Skin epidermis (tissue), 12 donors: ENCODE measurements around the gene TOMM70.
A peak's percentile ranks its signal among the peaks of the same experiment; 100 is the strongest.
"Not testable (repeated sequence)": the region's sequence is repeated elsewhere in the genome, so short reads cannot be mapped to it uniquely, and the experiment has no call there.

Experiments used
- H3K27ac ChIP-seq, 21 experiments: fragments of 200-600 bp; sonication (generic) in 11 of 21; one replicate each; pipeline ENCODE4 v1.5.0; 2020; ENCODE audit warnings: mild to moderate bottlenecking in 3 of 21, inconsistent platforms in 2 of 21, moderate library complexity in 2 of 21
- H3K4me3 ChIP-seq, 7 experiments: fragments of 200-600 bp; sonication (generic) in 2 of 7; one replicate each; pipeline ENCODE4 v1.5.0; 2020; ENCODE audit warnings: inconsistent platforms in 2 of 7, mild to moderate bottlenecking in 2 of 7, moderate library complexity in 1 of 7

Gene TOMM70

GRCh38 chr3:100400780-100401673 is at the start of gene TOMM70, which contains the start of gene LNP1:
Gene TOMM70, minus strand, starts transcription at chr3:100401089. Its CDS starts 140 bp downstream, at chr3:100400949.
Gene LNP1, plus strand, starts transcription at chr3:100401539. Its CDS starts 28,191 bp downstream, at chr3:100429730.
- Histone ChIP-seq H3K27ac (peak within 1 kb of the TSS; percentile 42 to 96 (median 90)), H3K4me3 (peak within 1 kb of the TSS; percentile 79 to 100 (median 97))

GRCh38 chr3:100449214-100449613 is 48.3 kb upstream of the TOMM70 start:
- Histone ChIP-seq H3K4me3 (no peak overlapping the region), H3K27ac (no peak overlapping the region)

- no peak overlapping the region for H3K27ac ChIP-seq
- H3K4me3 ChIP-seq = no peak overlapping the region
Measured at GRCh38 chr3:100448079-100448478, 47.2 kb upstream of the TOMM70 start.

DNA sequence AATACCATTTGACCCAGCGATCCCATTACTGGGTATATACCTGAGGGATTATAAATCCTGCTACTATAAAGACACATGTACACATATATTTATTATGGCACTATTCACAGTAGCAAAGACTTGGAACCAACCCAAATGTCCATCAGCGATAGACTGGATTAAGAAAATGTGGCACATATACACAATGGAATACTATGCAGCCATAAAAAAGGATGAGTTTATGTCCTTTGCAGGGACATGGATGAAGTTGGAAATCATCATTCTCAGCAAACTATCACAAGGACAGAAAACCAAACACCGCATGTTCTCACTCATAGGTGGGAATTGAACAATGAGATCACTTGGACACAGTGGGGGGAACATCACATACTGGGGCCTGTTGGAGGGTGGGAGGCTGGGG is 46.2 kb upstream of the TOMM70 start:
- not testable (repeated sequence) for H3K4me3 ChIP-seq, H3K27ac ChIP-seq

GRCh38 chr3:100443690-100444089 is 42.8 kb upstream of the TOMM70 start:
- no peak overlapping the region for H3K4me3 ChIP-seq

DNA sequence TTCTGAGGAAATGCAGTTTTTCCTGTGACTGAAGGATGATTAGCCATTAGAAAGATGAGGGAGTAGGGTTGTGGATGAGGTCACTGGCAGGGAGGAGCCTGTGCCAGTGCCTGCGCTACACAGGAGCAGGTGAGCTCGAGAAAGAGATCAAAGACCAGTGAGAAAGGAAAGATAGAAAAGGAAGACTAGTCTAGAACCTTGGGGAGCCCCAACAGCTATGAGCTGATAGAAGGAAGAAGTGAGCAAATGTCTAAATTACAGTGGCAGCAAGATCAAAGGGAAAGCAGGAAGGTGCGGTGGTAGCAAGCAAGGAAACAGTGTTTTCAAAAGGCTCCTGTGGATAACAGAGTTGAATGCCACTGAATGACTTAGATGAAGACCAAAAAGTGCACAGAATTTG is 40.0 kb upstream of the TOMM70 start:
- H3K27ac ChIP-seq = no peak overlapping the region
- no peak overlapping the region for H3K4me3 ChIP-seq

More at GRCh38 chr3:100443690-100444089, 42.8 kb upstream of the TOMM70 start:
- H3K27ac ChIP-seq = no peak overlapping the region

DNA sequence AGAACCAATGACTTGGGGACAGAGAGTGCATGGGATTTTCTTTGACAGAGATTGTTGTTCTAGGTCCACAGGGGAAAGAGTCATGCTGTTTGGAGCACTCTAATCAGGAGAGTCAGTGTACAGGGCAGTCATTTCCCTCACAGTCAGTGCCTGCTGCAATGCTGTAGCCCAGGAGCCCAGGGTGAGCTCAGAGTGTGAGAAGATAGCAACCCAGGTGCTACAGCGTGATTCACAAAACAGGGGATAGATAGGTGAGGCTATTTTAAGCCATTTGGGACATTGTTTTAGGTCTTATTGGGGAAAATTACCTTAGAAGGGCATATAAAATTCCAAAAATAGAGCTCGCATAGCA is 37.7 kb upstream of the TOMM70 start:
- Histone ChIP-seq H3K4me3 (no peak overlapping the region), H3K27ac (no peak overlapping the region)

- Histone ChIP-seq H3K4me3 (no peak overlapping the region), H3K27ac (no peak overlapping the region)
Measured at GRCh38 chr3:100437721-100438622, 37.1 kb upstream of the TOMM70 start.

- H3K4me3 ChIP-seq = no peak overlapping the region
- H3K27ac ChIP-seq = no peak overlapping the region
Measured at GRCh38 chr3:100436951-100437350, 36.1 kb upstream of the TOMM70 start.

DNA sequence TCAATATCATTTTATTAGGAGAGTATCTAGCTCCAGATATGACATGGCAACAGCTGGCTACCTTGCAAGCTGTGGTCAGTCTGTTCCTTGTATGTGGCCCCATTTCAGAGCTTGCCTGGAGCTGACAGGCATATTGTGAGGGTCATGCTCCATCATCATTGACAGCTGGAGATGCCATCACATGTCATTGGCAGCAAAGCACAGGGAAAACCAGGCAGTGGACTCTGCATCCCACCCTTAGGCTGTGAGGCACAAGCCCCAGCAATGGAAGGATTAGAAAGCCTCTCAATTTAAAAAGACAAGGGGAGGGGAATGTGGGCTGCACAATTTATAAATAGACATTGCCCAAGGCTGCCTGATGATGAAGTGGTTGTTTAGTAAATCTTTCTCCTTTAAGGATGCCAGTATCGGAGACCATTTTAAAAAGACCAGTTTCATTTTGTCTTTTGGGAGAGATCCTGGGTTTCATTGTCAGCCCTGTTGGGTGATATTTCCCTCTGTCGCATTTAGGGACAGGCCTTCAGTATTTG is 28.4 kb upstream of the TOMM70 start:
- Histone ChIP-seq H3K4me3 (no peak overlapping the region), H3K27ac (no peak overlapping the region)

DNA sequence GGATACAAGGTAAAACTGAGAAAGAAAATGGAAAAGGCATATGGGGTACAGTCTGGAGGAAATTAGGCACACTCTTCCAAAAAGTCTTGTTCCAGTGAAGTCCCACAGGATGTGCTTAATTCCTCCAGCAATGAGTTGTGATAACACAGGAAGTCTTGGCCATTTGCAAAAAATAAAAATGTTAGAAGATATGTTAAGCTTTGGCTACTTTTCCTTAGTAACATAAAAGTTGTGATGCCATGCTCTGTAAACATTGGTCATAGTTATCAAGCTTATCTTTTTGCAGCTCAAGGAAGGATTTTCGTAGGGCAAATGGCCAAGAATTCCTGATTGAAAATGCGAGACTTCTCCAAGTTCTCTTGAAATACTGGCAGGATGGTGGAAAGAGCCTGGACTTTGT is 26.8 kb upstream of the TOMM70 start:
- no peak overlapping the region for H3K4me3 ChIP-seq
- H3K27ac ChIP-seq = no peak overlapping the region

GRCh38 chr3:100426067-100426682 is 25.3 kb upstream of the TOMM70 start:
- Histone ChIP-seq H3K4me3 (no peak overlapping the region), H3K27ac (no peak overlapping the region)

GRCh38 chr3:100425316-100425715 is 24.4 kb upstream of the TOMM70 start:
- H3K4me3 ChIP-seq = no peak overlapping the region
- H3K27ac ChIP-seq = no peak overlapping the region

DNA sequence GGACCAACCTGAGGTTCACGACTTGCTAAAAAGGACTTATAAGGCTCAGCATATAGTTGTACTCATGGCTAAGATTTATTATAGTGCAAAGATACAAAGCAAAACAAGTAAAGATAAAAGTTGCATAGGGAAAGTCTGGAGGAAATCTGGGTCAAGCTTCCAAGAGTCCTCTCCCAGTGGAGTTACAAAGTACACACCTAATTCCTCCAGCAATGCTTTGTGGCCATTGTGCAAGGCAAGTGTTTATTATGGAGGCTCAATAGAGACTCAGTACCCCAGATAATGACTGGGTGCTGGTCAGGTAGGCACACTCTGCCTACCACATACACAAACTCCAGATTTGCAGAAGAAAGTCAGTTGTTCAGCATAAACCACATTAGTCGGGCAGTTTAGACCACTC is 23.4 kb upstream of the TOMM70 start:
- H3K27ac ChIP-seq = no peak overlapping the region

GRCh38 chr3:100423611-100424010 is 22.7 kb upstream of the TOMM70 start:
- H3K4me3 ChIP-seq = no peak overlapping the region

More for the DNA sequence above, 23.4 kb upstream of the TOMM70 start:
- no peak overlapping the region for H3K4me3 ChIP-seq

DNA sequence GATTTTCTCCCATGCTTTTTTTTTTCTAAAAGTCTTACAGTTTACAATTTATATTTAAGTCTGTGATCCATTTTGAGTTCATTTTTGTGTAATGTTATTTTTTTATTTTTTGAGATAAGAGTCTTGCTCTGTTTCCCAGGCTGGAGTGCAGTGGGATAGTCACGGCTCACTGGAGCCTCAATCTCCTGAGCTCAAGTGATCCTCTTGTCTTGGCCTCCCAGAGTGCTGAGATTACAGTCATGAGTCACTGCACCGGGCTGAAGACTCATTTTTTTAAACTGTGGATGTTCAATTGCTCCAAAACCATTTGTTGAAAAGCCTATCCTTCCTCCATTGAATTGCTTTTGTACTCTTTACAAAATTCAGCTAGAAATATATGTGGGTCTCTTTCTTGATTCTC is 20.0 kb upstream of the TOMM70 start:
- no peak overlapping the region for H3K27ac ChIP-seq

More at GRCh38 chr3:100423611-100424010, 22.7 kb upstream of the TOMM70 start:
- no peak overlapping the region for H3K27ac ChIP-seq

DNA sequence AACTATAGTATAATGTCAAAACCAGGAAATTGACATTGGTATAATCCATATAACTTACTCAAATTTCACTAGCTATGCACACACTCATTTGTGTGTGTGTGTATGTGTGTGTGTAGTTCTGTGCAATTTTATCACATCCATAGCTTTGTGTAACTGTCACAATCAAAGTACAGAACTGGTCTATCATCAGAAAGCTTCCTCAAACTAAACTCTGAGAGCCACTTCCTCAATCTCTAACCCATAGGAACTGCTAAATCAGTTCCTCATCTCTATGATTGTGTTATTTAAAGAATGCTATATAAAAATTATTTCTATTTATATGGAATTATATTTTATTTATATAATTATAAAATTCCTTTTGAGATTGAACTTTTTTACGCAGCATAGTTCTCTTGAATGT is 18.5 kb upstream of the TOMM70 start:
- Histone ChIP-seq H3K4me3 (no peak overlapping the region), H3K27ac (no peak overlapping the region)

More for the DNA sequence above, 20.0 kb upstream of the TOMM70 start:
- no peak overlapping the region for H3K4me3 ChIP-seq

DNA sequence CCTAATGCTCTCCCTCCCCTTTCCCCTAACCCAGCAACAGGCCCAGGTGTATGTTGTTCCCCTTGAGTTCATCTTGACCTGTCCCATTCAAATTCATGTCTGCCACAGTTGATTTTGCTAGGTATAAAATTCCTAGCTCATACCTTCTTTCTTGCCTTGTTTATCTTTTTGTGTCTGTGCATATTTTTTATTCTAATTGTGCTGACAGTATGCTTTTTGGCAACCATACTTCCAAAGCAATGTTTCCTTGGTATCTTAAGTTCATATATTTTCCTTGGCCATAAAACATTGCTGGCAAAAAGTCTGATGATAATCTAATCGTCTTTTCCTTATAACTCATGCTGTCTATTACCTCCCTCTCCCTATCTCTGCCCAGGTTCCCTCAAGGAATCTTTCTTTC is 16.0 kb upstream of the TOMM70 start:
- Histone ChIP-seq H3K4me3 (no peak overlapping the region), H3K27ac (no peak overlapping the region)

DNA sequence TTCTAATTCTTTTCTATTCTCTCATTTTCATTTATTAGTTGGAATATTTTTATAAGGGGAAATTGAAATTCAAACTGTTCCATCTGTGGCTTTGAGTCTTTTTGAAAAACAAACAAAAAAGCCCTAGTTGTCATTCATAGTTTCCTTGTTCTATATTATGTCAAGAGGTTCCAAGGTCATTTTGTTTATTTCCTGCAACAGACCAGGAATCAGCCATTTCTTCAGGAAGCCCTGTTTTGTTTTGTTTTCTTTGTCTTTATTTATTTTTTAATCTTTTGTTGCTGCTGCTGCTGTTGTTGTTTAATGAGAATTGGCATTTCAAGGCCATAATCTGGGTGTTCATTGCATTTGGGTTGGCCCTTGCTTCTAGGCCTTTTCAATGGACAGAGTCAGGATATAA is 15.3 kb upstream of the TOMM70 start:
- H3K27ac ChIP-seq = no peak overlapping the region
- H3K4me3 ChIP-seq = no peak overlapping the region

GRCh38 chr3:100413613-100414012 is 12.7 kb upstream of the TOMM70 start:
- Histone ChIP-seq H3K4me3 (no peak overlapping the region), H3K27ac (no peak overlapping the region)
